GM12878 (cell line): ENCODE data around the gene OMG. TPM values are rescaled to one million over a fixed set of nuclear protein-coding genes. Genes with fewer than 3 reads are reported as not detected.
A peak's percentile ranks its signal among the peaks of the same experiment; 100 is the strongest.

Source experiments
- BMI1 ChIP-seq: fragments of 450-650 bp; IDR thresholded peaks from 2 replicates; pipeline ENCODE4 v1.6.1; 2016; ENCODE audit warnings: mild to moderate bottlenecking, moderate library complexity, borderline replicate concordance
- CHD4 ChIP-seq: fragments of 200-600 bp; sonication (generic); IDR thresholded peaks from 2 replicates; pipeline ENCODE4 v1.6.1; 2016; ENCODE audit warnings: mild to moderate bottlenecking
- EED ChIP-seq: sonication (generic); IDR thresholded peaks from 2 replicates; pipeline ENCODE4 v1.6.1; 2016; ENCODE audit warnings: antibody characterized with exemption, low read depth
- EGR1 ChIP-seq, 2 experiments: IDR thresholded peaks; 1 replicate in 1 of 2; 2 replicates in 1 of 2; pipeline ENCODE4 v1.6.1; 2011 to 2012; ENCODE audit warnings: low read depth in 2 of 2, low read length in 2 of 2, borderline replicate concordance in 1 of 2, mild to moderate bottlenecking in 1 of 2, moderate library complexity in 1 of 2
- FOS ChIP-seq: IDR thresholded peaks from 3 replicates; pipeline ENCODE4 v1.6.1; 2011; ENCODE audit warnings: borderline replicate concordance; ENCODE audit not compliant: insufficient read length; ENCODE audit errors: extremely low read depth
- IKZF2 ChIP-seq, 2 experiments: fragments of 450-650 bp; IDR thresholded peaks; 2 replicates each; pipeline ENCODE4 v1.6.1; 2017; ENCODE audit warnings: mild to moderate bottlenecking in 2 of 2, moderate library complexity in 2 of 2
- MYB ChIP-seq: fragments of 150-350 bp; IDR thresholded peaks from 2 replicates; pipeline ENCODE4 v1.6.1; 2014; ENCODE audit warnings: mild to moderate bottlenecking, low read depth, low read length, borderline replicate concordance
- NFXL1 ChIP-seq: fragments of 450-650 bp; IDR thresholded peaks from 2 replicates; pipeline ENCODE4 v1.6.1; 2017; ENCODE audit warnings: antibody characterized with exemption, mild to moderate bottlenecking, borderline replicate concordance
- NRF1 ChIP-seq: conservative IDR thresholded peaks from 2 replicates; pipeline ENCODE4 v1.6.1; 2011; ENCODE audit warnings: mild to moderate bottlenecking, low read depth, low read length, improper control_type of control experiment
- PAX5 ChIP-seq: IDR thresholded peaks from 2 replicates; pipeline ENCODE4 v1.6.1; 2011; ENCODE audit warnings: low read depth, low read length, borderline replicate concordance
- RB1 ChIP-seq: fragments of 450-650 bp; formaldehyde crosslinking; IDR thresholded peaks from 2 replicates; pipeline ENCODE4 v1.6.1; 2017; ENCODE audit warnings: mild to moderate bottlenecking, borderline replicate concordance
- RBBP5 ChIP-seq: fragments of 200-600 bp; sonication (generic); conservative IDR thresholded peaks from 2 replicates; pipeline ENCODE4 v1.6.1; 2016
- SP1 ChIP-seq: IDR thresholded peaks from one replicate; pipeline ENCODE4 v1.6.1; 2011; ENCODE audit warnings: low read depth, low read length
- SUZ12 ChIP-seq: fragments of 200-600 bp; sonication (generic); IDR thresholded peaks from one replicate; pipeline ENCODE4 v1.6.1; 2018; ENCODE audit warnings: antibody characterized with exemption, mild to moderate bottlenecking; ENCODE audit not compliant: unreplicated experiment
- ZBED1 ChIP-seq: IDR thresholded peaks from 2 replicates; pipeline ENCODE4 v1.6.1; 2016; ENCODE audit warnings: borderline replicate concordance
- ZBTB4 ChIP-seq: fragments of 450-650 bp; formaldehyde crosslinking; IDR thresholded peaks from 2 replicates; pipeline ENCODE4 v1.4.0; 2022; ENCODE audit warnings: mild to moderate bottlenecking, moderate library complexity
- ZNF217 ChIP-seq: fragments of 450-650 bp; IDR thresholded peaks from 2 replicates; pipeline ENCODE4 v1.6.1; 2017; ENCODE audit warnings: antibody characterized with exemption, mild to moderate bottlenecking
- ZNF274 ChIP-seq: IDR thresholded peaks from one replicate; pipeline ENCODE4 v1.8.0; 2011; ENCODE audit not compliant: insufficient read length, insufficient read depth
- ZNF687 ChIP-seq: fragments of 450-650 bp; IDR thresholded peaks from 2 replicates; pipeline ENCODE4 v1.6.1; 2017; ENCODE audit warnings: mild to moderate bottlenecking, moderate library complexity
- polyA plus RNA-seq, 11 experiments: library from polyadenylated mRNA; depleted of rRNA in 4 of 11; unstranded in 6 of 11; stranded (reverse) in 5 of 11; fragments of >200 nt; fragmentation: Nextera tagmentation in 4 of 11; fragmentation: Illumina TruSeq in 1 of 11; extraction: Ambion mirVana in 4 of 11; extraction: Trizol in 1 of 11; gene quantifications; 1 replicate in 1 of 11; 2 replicates in 10 of 11; pipeline versions ENCODE4 v1.2.1 to v1.2.3, GENCODE V29; 2011 to 2016; ENCODE audit warnings: inconsistent platforms in 2 of 11, missing spikeins in 2 of 11, low read depth in 1 of 11
- total RNA-seq, 4 experiments: library from RNA; depleted of rRNA in 3 of 4; stranded (reverse); fragments of >200 nt in 3 of 4; fragmentation: Illumina TruSeq in 1 of 4; extraction: Trizol in 1 of 4; gene quantifications; 2 replicates each; pipeline versions ENCODE4 v1.2.1 to v1.2.3, GENCODE V29; 2013 to 2021
- TF ChIP-seq, protein P1 (sequence below): fragments of 450-650 bp; formaldehyde crosslinking; IDR thresholded peaks from 2 replicates; pipeline ENCODE4 v1.4.0; 2020; ENCODE audit warnings: mild to moderate bottlenecking, moderate library complexity

The OMG gene
- total and polyA plus RNA-seq, 10 of the 15 experiments (the other 5 are each of a cell fraction or from before 2014, with no cell fraction given) = 0.09 to 0.96 (median 0.26) TPM

GRCh38 chr17:31313982-31314781 lies 17.1 kb upstream of the OMG start, which contains the start of gene EVI2B (continued):
- TF ChIP-seq SP1 (no peak), ZNF217 (0 out of 2 replicates have a peak, but pooled peaks have one; percentile 49), CHD4 (no peak), NFXL1 (no peak), MYB (no peak), BMI1 (no peak), ZBTB4 (CRISPR knock-in tag) (no peak), IKZF2 (IDR thresholded peaks at IDR 0.05) (0 out of 4 replicates have a peak, but pooled peaks have one; percentile 2 to 18), NRF1 (no peak), RB1 (no peak), ZNF274 (no peak), PAX5 (no peak), EED (no peak), EGR1 (IDR thresholded peaks at IDR 0.05; ENCODE audit: borderline replicate concordance in 1 of 2, low read depth in 2 of 2, low read length in 2 of 2) (no peak), RBBP5 (no peak), ZNF687 (no peak), FOS (no peak), SUZ12 (no peak), ZBED1 (0 out of 2 replicates have a peak, but pooled peaks have one; percentile 27)
- TF ChIP-seq, protein P1, sequence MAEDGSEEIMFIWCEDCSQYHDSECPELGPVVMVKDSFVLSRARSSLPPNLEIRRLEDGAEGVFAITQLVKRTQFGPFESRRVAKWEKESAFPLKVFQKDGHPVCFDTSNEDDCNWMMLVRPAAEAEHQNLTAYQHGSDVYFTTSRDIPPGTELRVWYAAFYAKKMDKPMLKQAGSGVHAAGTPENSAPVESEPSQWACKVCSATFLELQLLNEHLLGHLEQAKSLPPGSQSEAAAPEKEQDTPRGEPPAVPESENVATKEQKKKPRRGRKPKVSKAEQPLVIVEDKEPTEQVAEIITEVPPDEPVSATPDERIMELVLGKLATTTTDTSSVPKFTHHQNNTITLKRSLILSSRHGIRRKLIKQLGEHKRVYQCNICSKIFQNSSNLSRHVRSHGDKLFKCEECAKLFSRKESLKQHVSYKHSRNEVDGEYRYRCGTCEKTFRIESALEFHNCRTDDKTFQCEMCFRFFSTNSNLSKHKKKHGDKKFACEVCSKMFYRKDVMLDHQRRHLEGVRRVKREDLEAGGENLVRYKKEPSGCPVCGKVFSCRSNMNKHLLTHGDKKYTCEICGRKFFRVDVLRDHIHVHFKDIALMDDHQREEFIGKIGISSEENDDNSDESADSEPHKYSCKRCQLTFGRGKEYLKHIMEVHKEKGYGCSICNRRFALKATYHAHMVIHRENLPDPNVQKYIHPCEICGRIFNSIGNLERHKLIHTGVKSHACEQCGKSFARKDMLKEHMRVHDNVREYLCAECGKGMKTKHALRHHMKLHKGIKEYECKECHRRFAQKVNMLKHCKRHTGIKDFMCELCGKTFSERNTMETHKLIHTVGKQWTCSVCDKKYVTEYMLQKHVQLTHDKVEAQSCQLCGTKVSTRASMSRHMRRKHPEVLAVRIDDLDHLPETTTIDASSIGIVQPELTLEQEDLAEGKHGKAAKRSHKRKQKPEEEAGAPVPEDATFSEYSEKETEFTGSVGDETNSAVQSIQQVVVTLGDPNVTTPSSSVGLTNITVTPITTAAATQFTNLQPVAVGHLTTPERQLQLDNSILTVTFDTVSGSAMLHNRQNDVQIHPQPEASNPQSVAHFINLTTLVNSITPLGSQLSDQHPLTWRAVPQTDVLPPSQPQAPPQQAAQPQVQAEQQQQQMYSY (CRISPR knock-in tag) = no peak
